Stimulated activated CD4-positive, alpha-beta T cell treated with anti-CD3 and anti-CD28 coated beads, Interleukin-4, amount 100 ng/mL, for 24 hours (primary cell): ENCODE results near the gene STARD5.
A peak's percentile ranks its signal among the peaks of the same experiment; 100 is the strongest.

Source experiments
- DNase-seq: peaks from one replicate; pipeline ENCODE4 v3.0.0-alpha.2; 2020

Gene STARD5

DNA sequence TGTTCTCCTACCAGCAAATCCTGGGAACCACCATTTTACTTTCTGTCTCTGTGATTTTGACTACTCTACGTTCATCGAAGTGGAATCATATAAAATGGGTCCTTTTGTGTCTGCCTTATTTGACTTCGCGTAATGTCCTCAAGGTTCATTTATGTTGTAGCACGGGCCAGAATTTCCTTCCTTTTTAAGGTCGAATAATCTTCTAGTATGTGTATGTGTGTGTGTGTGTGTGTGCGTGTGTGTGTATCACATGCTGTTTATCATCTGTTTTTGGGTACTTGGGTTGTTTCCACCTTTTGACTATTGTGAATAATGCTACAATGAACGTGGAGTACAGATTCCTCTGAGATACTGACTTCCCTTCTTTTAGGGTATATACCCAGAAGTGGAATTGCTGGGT lies 35.3 kb downstream of the STARD5 start:
- DNase-seq, result no peak

DNA sequence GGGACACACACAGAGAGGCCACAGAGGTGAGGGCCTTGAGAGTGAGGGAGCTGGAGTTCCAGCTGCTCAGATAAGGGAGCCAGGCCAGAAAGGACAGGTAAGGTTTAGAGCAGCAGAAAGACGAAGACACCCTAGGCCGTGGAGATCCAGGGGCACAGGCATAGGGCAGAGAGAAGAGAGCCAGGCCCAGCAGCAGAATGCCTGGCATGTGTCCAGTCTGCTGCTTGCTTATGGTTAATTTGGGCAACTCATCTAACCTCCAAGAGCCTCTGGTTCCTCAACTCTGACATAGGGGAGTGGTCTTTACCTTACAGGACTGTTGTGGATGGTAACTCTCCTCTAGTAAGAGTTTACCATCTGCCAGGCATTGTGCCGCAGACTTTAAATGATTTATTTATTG lies 35.9 kb downstream of the STARD5 start:
- no peak for DNase-seq

DNA sequence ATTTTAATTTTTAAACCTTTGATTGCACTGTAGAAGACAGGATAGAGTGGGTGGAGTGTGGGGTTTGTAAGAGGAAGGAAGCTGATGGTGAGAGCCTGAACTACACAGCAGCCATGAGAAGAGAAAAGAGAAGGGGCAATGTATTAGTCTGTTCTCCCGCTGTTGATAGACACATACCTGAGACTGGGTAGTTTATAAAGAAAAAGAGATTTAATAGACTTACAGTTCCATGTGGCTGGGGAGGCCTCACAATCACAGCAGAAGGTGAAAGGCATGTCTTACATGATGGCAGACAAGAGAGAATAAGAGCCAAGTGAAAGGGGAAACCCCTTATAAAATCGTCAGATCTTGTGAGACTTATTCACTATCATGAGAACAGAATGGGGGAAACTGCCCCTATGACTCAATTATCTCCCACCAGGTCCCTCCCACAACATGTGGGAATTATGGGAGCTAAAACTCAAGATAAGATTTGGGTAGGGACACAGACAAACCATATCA lies 37.3 kb downstream of the STARD5 start:
- peak; percentile 29 for DNase-seq

DNA sequence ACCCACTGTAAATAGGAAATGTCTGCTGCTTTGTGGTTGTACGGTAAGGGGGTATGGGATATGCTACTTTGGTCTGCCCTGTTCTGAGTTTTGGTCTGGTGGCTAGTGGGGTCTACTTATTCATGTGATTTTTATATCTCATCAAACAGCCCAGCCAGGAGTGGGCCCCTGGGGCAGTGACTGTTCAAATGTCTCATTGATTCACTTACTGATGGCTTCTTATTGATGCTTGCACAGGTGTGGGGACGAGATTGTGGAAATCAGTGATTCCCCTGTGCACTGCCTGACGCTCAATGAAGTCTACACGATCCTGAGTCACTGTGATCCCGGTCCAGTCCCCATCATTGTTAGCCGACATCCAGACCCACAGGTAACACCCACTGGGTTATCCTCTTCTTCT lies 38.5 kb downstream of the STARD5 start:
- no peak for DNase-seq

DNA sequence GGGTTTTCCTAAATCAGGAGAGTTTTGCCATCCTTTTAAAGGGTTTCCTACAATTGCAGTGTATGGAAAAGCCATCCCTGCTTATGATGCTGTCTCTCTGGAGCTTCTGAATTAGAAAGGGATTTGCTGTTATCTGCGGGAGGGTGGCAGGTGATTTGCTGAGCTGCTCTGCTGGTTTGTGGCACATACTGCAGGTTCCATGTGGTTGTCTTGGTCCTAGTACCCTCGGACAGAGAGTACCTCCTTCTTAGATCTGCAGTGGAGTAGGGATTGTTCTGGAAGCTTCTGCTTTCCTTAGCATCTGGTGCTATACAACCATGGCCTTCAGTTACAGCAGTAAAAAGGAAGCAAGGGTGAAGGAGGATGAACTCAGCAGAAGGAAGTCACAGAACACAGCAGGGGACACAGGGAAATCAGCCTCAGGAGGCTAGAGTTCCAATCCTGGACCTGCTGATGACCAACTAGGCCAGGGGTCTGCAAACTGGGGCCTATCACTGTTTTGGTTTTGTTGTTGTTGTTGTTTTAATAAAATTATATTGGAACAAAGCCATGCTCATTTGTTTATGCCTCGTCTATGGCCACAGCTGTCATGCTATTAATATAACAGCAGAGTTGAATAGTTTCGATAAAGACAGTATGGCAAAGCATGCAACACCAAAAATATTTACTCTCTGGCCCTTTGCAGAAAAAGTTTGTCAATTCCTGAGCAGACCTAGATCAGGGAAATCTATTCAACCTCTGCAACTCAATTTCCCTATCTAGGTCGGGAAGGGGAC lies 39.5 kb downstream of the STARD5 start:
- DNase-seq, result no peak

DNA sequence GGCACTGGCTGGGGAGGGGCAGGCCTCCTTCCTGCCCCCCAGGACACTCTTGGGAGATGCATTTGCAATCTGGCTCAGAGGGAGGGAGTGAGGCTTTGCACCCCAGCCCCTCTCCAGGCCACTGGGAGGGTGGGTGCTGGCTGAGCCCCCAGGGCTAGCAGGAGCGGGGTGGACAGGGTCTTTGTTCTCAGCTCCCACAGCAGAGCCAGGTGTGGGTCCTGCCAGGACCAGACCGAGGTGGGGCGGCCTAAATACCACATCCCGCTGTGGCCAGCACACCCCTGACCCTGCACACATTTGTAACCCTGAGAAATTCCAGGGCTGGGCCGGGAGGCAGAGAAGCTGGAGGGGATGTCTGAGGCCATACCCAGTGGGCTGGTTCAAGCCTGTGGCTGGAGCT lies 41.0 kb downstream of the STARD5 start:
- DNase-seq, result no peak

DNA sequence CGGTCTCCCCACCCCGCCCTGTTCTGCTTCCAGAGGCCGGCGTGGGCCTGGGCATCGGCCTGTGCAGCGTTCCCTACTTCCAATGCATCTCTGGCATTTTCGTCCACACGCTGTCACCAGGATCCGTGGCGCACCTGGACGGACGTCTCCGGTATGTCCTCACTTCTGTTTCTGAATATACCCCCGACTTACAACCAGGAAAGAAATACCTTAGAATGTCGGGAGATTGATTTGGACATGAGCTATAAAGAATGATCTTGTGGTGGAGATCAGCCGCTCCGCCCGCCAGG lies 41.4 kb downstream of the STARD5 start:
- no peak for DNase-seq

DNA sequence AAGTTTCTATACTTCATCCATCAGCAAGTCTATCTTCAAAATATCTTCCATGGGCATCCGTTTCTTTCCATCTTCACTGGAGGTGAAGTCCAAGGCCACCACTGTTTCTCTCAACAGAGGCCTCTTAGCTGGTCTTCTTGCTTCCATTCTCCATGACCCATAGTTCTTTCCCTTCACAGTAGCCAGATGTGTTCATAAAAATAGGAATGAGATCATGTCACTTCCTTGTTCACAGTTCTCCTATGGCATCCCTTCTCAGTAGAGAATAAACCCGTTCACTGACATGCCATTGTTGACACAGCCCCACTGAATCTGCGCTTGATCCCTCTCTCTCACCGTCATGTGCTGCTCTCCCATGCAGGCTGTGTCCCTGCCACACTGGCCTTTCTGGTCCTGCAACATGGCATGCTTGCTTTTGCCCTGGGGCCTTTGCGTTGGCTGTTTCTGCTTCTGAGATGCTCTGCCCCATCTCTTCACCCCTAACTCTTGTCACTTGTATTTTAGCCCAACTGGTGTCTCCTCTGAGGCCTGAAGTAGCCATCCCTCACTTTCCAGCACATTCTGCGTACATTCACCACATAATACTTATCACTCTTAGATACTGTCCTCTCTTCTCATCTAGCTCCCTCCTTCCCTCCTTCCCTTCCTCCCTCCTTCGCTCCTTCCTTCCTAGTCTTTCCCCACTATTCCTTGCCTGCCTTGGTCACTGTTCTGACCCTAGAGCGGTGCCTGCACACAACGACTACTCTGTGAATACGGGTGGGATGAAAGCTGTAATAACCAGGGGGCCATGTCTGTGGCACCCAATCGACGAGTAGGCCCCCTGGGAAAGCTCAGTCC lies 42.0 kb downstream of the STARD5 start:
- DNase-seq, result no peak

DNA sequence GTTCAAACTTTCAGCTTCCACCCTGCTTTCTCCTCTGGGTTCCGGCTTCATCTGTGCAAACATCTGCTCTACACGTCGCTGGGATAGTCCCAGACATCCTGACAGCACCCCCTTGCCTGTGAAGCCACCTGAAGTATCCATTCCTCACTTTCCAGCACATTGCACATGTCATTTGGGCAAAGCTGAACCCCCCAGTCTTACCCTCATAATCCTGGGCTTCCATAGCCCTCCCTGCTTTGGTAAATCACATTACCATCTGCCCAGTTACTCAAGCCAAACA lies 42.5 kb downstream of the STARD5 start:
- DNase-seq, result no peak

DNA sequence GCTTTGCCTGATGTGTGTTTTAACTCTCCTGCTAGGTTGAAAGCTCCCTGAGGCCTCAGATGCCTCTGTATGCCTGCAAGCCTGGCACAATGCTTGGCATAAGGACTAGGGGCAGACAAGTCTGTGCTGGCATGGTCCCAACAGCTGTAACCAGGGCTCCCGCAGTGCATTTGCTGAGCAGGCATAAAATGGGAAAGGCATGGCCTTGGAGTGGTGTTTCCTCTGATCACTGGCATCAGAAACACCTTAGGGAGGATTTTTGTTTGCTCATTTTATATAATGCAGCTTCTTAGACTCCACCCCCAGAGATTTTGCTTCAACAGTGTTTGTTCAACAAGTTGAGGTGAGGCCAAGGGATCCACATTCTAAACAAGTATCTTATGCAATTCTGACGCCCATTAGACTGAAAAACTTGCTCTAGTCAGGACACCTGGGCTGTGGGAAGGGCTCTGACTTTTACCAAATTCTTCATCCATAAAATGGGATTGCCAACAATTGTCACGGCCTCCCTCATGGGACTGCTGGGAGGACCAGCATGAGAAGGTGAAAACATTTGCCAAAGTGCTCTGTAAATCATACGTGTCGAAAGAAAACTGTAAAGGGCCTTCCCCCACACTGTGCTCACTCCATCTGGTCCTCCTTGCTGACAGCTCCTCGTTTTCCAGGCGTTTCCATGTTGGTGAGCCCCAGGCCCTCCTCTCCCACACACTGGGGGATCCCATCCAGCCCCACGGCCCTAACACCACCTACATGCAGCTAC lies 43.1 kb downstream of the STARD5 start:
- no peak for DNase-seq

DNA sequence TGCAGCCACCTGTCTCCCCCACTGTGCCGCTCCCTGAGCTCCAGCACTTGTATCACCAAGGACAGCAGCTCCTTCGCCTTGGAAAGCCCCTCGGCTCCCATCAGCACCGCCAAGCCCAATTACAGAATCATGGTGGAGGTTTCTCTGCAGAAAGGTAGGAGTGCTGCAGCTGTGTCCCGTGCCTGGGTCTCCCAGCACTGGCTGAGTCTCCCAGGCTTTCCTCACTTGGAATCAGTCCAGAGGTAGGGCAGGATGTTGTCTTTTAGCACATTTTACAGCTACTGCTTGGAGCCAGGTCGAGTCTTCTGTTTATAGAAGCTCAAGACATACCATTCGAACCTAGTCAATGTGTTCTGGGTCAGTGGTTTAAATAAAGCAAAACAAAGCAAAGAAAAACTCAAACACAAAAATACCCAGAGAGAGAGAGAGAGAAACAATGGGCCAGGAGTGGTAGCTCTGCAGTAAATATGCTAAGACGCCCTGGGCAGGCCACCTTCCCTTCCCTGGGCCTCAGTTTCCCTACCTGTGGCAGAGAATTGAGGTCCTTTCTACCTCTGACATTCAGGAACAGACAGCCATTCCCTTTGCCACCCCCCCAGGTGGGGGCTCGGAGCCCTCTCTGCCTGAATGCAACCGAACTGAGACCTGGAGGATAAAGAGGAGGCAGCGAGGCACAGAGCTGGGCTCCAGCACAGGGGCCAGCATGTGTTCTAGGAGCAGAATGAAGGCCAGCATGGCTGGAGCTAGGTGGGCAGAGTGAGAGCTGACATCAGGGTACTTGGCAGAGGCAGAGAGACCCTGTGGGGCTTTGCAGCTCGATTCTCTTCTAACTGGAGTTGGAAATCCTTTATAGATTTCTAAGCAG lies 44.1 kb downstream of the STARD5 start:
- DNase-seq, result no peak

DNA sequence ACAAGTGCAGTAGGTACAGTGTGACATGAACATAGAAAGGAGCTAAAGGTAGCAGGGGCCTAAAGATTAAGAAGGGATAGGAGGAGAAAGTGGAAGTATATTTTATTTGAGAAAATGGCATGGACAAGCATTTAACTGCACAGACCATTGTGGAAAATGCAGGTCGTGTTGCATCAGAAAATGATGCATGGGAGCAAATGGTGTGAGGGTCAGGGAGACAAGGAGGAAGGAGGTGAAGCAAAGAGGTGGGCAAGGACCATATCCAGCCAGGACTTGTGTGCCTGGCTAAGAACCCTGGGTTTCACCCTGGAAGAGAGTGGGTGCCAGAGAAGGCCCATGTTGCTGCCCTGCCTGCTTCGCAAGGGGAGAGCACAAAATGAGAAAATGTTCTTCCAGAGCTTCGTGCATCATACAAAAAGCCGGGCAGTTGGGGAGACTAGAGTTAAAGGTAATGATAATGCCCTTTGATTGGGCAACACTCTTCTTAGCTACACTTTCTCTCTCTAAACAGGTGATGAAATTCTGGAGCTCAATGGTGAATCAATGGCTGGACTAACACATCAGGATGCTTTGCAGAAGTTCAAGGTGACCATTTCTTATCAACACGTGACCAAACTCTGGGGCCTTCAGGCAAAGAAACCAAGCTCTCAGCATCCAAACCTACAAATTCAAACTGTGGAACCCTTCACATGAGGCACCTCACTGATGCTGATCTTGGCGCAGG lies 45.5 kb downstream of the STARD5 start:
- DNase-seq, result no peak

DNA sequence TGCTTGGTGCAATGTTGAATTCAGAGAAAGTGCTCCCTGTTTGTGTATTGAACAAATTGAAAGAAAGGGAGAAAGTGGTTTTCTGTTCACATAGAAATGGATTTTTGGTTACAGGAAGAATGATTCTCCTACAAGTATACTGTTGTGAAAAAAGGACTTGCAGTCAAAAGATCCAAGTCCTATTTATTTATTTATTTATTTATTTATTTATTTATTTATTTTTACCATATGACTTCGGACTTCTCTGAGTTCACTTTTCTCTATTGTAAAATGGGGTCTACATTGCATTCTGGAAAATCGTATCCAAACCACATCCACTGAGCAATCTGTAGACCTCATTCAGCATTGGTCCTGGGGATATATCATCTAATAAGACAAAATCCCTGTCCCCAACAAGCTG lies 46.1 kb downstream of the STARD5 start:
- DNase-seq, result no peak

DNA sequence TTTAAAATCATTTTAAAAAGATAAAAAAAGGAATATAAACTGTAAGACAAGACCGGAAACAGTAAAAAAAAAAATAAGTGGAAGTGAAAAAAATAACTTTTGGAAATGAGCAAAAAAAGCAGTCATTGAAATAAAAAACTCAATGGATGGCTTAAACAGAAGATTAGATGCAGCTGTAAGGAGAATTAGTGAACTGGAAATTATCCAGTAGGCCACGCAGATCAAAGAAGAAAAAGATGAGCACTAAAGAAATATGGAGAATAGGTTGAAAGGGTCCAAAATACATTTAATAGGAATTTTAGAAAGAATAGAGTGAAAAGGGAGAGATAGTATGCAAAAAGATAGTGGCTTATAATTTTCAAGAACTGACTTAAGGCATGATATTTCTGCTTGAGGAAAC lies 47.0 kb downstream of the STARD5 start:
- DNase-seq, result no peak

DNA sequence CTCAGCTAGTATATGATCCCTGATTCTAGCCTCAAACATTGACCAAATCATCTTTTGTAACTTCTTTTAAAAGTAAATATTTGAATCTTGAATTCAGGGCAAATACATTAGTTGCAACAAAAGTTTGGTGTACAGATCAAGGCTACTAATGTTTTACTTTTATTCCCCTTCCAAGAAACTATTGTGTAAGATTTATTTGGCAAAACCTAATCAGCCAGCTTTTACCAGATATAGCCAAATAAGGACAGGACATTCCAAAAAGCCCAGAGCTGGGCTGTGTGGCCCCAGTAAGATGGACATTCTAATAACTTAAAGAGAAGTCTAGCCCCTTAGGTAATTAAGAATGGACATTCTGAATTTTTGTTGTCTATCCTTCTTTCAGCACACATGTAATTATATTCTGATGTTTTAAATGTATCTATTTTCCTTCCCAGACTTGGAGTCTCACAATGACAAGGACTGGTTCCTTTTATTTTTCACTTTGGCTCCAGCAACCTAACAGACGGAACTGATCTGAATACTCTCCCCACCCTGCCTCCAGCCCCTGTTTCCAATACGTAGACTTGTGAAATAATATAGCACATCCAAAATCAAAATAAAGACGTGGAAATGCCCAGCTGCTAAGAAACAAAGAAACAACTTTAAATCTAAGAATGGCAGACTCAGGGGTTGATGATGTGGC lies 48.1 kb downstream of the STARD5 start:
- no peak for DNase-seq

DNA sequence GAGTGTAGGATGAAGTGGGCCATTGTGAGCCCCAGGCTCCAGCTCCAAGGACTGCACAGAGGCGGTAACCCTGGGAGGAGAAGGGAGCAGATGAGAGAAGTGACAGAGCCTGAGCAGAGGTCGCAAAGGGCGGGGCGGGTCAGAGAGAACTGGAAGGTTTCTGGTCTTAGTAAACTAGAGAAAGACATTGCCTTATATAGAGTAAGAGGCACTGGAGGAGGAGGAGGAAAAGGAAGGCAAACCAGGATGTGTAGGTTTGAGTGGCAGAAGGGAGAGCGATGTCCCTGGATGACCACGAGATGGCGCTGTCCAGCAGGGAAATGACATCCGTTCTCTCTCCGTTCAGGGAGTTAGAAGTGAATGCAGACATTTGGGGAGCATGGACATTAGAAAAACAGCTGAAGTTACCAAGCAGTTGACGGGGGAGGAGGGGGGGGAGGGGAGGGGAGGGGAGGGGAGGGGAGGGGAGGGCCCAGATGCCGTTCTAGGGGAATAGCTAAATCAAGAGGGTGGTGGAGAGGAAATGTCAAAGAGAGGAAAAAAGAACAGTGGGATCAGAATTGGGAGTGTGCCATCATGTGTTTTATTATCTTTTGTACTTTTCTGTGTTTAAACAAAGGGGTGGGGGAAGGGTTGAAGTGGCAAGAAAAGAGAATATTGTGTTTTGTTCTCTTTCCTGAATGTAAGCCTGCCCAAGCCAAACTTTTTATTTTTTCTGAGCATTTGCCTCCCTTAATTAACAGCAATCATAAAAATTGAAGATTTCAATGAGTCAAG lies 48.8 kb downstream of the STARD5 start:
- DNase-seq, result peak; percentile 76

DNA sequence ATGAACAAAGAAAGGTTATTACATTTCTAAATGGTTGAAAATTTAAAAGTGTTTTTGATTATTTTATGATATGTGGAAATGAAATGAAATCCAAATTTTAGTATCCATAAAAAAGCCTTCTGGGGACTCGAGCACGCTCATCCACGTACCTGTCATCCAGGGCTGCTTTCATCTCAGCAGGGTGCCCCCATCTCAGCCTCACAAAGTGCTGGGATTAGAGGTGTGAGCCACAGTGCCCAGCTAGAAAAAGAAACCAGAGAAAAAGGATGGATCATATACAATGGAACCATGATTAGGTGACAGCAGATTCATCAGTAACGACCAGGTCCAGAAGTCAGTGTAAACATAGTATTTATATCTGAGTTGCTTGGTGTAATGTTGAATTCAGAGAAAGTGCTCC lies 49.7 kb downstream of the STARD5 start:
- no peak for DNase-seq

DNA sequence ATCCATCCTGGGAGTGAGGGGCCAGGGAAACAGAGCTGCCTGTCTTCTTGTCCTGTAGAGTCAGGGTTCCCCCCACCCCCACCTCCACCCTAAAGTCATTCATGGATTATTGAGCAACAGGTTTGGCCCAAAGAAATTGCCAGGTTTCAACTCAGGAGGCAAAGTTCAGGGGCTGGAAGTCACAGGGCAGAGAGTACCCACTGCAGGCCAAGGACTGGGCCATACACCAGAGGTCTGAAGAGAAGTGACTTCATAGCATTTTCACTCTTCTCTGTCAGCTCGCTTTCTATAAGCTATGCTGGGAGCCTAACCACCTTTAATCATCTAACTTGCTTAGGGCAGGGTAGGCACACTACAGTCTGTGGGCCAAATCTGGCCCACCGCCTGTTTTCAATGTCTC lies 50.1 kb downstream of the STARD5 start:
- DNase-seq, result no peak

DNA sequence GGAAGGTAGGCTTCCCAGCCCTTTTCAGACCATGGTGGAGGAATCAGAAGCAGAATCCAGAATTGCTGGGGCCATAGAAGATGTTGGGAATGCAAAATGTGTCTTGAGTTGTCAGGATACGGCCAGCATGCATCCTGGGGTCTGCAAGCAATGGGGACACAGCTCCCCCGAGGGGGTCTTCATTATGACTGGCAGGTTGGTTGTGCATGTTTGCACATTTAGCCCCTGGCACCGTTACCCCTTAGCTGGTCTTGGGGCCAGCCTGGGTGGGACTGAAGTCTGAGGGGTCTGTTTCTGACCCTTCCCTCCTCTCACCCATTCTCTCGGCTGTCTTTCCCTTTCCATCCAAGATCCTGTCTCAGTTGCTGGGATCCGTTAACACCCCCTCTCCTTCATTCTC lies 50.7 kb downstream of the STARD5 start:
- DNase-seq, result no peak

DNA sequence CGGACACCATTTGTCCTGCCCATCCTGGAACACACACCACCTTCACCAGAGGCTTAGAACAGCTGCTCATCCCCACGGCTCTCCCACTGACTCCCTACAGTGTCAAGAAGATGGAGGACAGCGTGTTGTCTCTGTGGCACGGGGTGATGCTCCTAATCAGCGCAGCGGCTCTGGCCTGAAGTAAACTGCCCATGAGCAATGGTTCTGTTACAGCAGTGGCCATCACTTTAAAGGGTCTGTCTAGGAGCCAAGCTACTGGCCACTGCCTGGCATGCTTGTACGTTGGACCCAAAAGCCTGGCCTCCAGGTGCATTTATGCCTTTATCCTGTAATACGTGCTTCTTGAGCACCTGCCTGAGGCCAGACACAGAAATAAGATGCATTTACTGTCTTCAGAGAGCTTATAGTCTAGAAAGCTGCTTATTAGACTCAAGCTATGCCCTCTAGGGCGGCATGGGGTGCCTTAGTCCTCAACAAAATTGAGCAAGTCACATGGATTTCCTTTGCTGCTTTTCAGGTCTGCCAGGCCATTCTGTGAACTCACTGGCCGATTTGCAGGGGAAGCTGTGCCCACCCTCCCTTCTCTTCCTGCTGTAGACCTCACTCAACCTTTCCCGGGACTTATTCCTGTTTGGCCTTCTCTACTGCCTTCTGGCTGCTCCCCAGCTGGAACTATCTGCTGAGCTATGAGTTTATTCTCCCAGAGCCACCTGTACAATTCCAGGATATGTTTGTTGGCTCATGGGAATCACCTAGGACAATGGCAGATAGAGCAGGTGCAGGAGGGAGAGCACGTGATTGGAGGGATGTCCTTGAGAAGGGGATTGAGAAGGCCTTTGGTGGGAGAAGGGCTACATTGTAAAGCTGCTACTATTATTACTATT lies 51.9 kb downstream of the STARD5 start:
- DNase-seq, result no peak
